HepG2 (cell line): ENCODE results near the gene PFN1. TPM values are rescaled to one million over a fixed set of nuclear protein-coding genes. Genes with fewer than 3 reads are reported as not detected.

Experiments used
- AGO2 ChIP-seq: fragments of 200-400 bp; formaldehyde crosslinking; optimal IDR thresholded peaks from 2 replicates; pipeline ENCODE3; 2017; ENCODE audit warnings: mild to moderate bottlenecking, low read depth, low read length, moderate library complexity
- ATF7 ChIP-seq, 2 experiments: fragments of 450-650 bp in 1 of 2; sonication (generic) in 1 of 2; formaldehyde crosslinking in 1 of 2; IDR thresholded peaks; 2 replicates each; pipeline versions ENCODE4 v1.4.0 to v1.6.1; 2016 to 2020; ENCODE audit warnings: antibody characterized with exemption in 1 of 2, mild to moderate bottlenecking in 1 of 2, missing genetic modification reagents in 1 of 2
- BORCS8-MEF2B ChIP-seq: sonication (generic); formaldehyde crosslinking; IDR thresholded peaks from 2 replicates; pipeline ENCODE4 v1.8.0; 2022; ENCODE audit warnings: mild to moderate bottlenecking, missing genetic modification reagents
- KDM2A ChIP-seq: sonication (generic); formaldehyde crosslinking; IDR thresholded peaks from 2 replicates; pipeline ENCODE4 v1.4.0; 2020; ENCODE audit warnings: low read depth, missing genetic modification reagents, borderline replicate concordance
- KMT2B ChIP-seq: IDR thresholded peaks from 2 replicates; pipeline ENCODE4 v1.6.1; 2016; ENCODE audit warnings: missing genetic modification reagents, missing compliant biosample characterization
- NFE2 ChIP-seq: sonication (generic); formaldehyde crosslinking; IDR thresholded peaks from 2 replicates; pipeline ENCODE4 v1.4.0; 2020; ENCODE audit warnings: missing genetic modification reagents
- RNF2 ChIP-seq: fragments of 450-650 bp; conservative IDR thresholded peaks from 2 replicates; pipeline ENCODE4 v1.6.1; 2016; ENCODE audit warnings: low read depth
- SMAD9 ChIP-seq: sonication (generic); formaldehyde crosslinking; IDR thresholded peaks from 2 replicates; pipeline ENCODE4 v1.5.1; 2020; ENCODE audit warnings: mild to moderate bottlenecking, missing genetic modification reagents
- TEAD3 ChIP-seq: optimal IDR thresholded peaks from 2 replicates; pipeline ENCODE3; 2016; ENCODE audit warnings: borderline replicate concordance
- YY1 ChIP-seq: IDR thresholded peaks from 2 replicates; pipeline ENCODE4 v1.6.1; 2011; ENCODE audit warnings: low read length, low read depth, moderate library complexity, mild to moderate bottlenecking; ENCODE audit not compliant: insufficient read depth, insufficient replicate concordance
- ZFP62 ChIP-seq: sonication (generic); formaldehyde crosslinking; IDR thresholded peaks from 2 replicates; pipeline ENCODE4 v1.4.0; 2020; ENCODE audit warnings: missing genetic modification reagents
- ZFYVE20 ChIP-seq: sonication (generic); formaldehyde crosslinking; IDR thresholded peaks from 2 replicates; pipeline ENCODE4 v1.8.0; 2023; ENCODE audit warnings: low read depth, mild to moderate bottlenecking, moderate library complexity, missing genetic modification reagents, borderline replicate concordance
- ZNF383 ChIP-seq: sonication (generic); formaldehyde crosslinking; IDR thresholded peaks from 2 replicates; pipeline ENCODE4 v1.4.0; 2020; ENCODE audit warnings: missing genetic modification reagents, mild to moderate bottlenecking, borderline replicate concordance
- ZNF616 ChIP-seq: sonication (generic); formaldehyde crosslinking; IDR thresholded peaks from 2 replicates; pipeline ENCODE4 v1.5.0; 2020; ENCODE audit warnings: low read depth, mild to moderate bottlenecking, missing genetic modification reagents
- ZNF746 ChIP-seq: sonication (generic); formaldehyde crosslinking; IDR thresholded peaks from 2 replicates; pipeline ENCODE4 v1.8.0; 2022; ENCODE audit warnings: mild to moderate bottlenecking, missing genetic modification reagents
- ZNF766 ChIP-seq: sonication (generic); formaldehyde crosslinking; IDR thresholded peaks from 2 replicates; pipeline ENCODE4 v1.5.0; 2020; ENCODE audit warnings: missing genetic modification reagents, borderline replicate concordance
- ZNF83 ChIP-seq: sonication (generic); formaldehyde crosslinking; IDR thresholded peaks from 2 replicates; pipeline ENCODE4 v1.4.0; 2020; ENCODE audit warnings: missing genetic modification reagents, mild to moderate bottlenecking, borderline replicate concordance
- ZNF839 ChIP-seq: sonication (generic); formaldehyde crosslinking; IDR thresholded peaks from 2 replicates; pipeline ENCODE4 v1.4.0; 2020; ENCODE audit warnings: missing genetic modification reagents, mild to moderate bottlenecking, borderline replicate concordance
- polyA plus RNA-seq, 8 experiments: library from polyadenylated mRNA; depleted of rRNA in 3 of 8; stranded (reverse) in 7 of 8; unstranded in 1 of 8; fragments of >200 nt; fragmentation: Illumina TruSeq in 4 of 8; extraction: Trizol in 4 of 8; gene quantifications; 2 replicates each; pipeline versions ENCODE4 v1.2.1 to v1.2.3, GENCODE V29; 2011 to 2016; ENCODE audit warnings: low read depth in 4 of 8, missing spikeins in 1 of 8, mixed read lengths in 1 of 8; ENCODE audit not compliant: insufficient read depth in 1 of 8
- total RNA-seq, 5 experiments: library from RNA; depleted of rRNA; stranded (reverse); fragments of >200 nt; fragmentation: Illumina TruSeq; extraction: Trizol; gene quantifications; 2 replicates each; pipeline ENCODE4 v1.2.3, GENCODE V29; 2016; ENCODE audit warnings: low read depth in 1 of 5
- TF ChIP-seq, protein P1 (sequence below): sonication (generic); formaldehyde crosslinking; IDR thresholded peaks from 2 replicates; pipeline ENCODE4 v1.5.0; 2020; ENCODE audit warnings: mild to moderate bottlenecking, low read depth, missing genetic modification reagents, borderline replicate concordance
- TF ChIP-seq, protein P2 (sequence below): sonication (generic); formaldehyde crosslinking; IDR thresholded peaks from 2 replicates; pipeline ENCODE4 v1.5.0; 2020; ENCODE audit warnings: missing genetic modification reagents
- TF ChIP-seq, protein P3 (sequence below): sonication (generic); formaldehyde crosslinking; IDR thresholded peaks from 2 replicates; pipeline ENCODE4 v1.4.0; 2020; ENCODE audit warnings: mild to moderate bottlenecking, missing genetic modification reagents
- TF ChIP-seq, protein P4 (sequence below): sonication (generic); formaldehyde crosslinking; IDR thresholded peaks from 2 replicates; pipeline ENCODE4 v1.5.1; 2020; ENCODE audit warnings: mild to moderate bottlenecking, missing genetic modification reagents
- TF ChIP-seq, protein P5 (sequence below): IDR thresholded peaks from 2 replicates; pipeline ENCODE4 v1.6.1; 2016; ENCODE audit warnings: mild to moderate bottlenecking, missing biosample characterization, missing genetic modification reagents

Gene PFN1
- total and polyA plus RNA-seq, 2 of the 13 experiments (the other 11 are each of a cell fraction or from before 2014, with no cell fraction given), result 494 to 613 TPM

DNA sequence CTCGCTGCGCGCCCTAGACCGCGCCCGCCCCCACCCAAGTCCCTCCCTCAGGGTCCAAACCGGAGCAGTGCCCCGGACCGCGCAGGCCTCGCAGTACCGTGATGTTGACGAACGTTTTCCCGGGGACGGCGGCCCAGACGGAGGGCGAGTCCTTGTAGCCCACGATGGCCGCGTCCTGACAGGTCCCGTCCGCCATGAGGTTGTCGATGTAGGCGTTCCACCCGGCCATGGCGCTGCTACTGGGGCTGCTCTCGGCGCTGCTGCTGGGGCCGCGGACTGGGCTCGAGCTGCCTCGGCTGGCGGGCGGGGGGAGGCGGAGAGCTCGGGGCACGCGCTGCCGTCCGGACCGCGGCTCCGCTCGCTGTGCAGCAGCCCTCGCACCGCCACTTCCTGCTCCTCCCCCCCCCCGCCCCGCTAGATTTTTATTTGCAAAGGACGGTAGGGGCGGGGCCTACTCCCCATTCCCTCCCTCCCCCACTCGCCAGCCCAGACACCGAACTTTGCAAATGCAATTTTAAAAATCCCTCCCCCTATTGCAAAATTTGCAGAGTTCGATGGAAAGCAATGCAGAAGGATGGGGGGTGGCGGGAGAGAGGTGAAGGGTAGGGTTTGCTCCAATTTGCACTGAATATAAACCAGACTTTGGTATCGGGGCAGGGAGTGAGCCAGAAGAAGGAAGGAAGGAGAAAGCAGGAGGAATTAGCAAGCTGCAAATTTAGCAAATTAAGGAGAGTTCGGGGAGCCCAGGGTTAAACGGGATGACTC lies at the start of gene PFN1 (continued):
- TF ChIP-seq NFE2 (CRISPR knock-in tag) (no peak), ZFYVE20 (no peak), KDM2A (CRISPR knock-in tag) (peak; percentile 60), ZFP62 (no peak), ZNF766 (peak; percentile 65; the same call in 1 of the 2 replicates), ZNF83 (CRISPR knock-in tag) (0 out of 2 replicates have a peak, but pooled peaks have one; percentile 82), TEAD3 (CRISPR knock-in tag) (peak; percentile 0), KMT2B (CRISPR knock-in tag) (no peak), BORCS8-MEF2B (CRISPR knock-in tag) (peak; percentile 62; the same call in 1 of the 2 replicates), RNF2 (no peak), AGO2 (peak; percentile 87), ZNF383 (CRISPR knock-in tag) (no peak), ZNF839 (CRISPR knock-in tag) (no peak), SMAD9 (CRISPR knock-in tag) (0 out of 2 replicates have a peak, but pooled peaks have one; percentile 57), ZNF616 (CRISPR knock-in tag) (peak; percentile 74), ATF7 (IDR thresholded peaks at IDR 0.05) (no peak), ATF7 (CRISPR knock-in tag; IDR thresholded peaks at IDR 0.05) (peak; percentile 76), ZNF746 (CRISPR knock-in tag) (peak; percentile 54; the same call in 1 of the 2 replicates), YY1 (peak; percentile 60)
- TF ChIP-seq, protein P1, sequence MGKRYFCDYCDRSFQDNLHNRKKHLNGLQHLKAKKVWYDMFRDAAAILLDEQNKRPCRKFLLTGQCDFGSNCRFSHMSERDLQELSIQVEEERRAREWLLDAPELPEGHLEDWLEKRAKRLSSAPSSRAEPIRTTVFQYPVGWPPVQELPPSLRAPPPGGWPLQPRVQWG (CRISPR knock-in tag), result no peak
- TF ChIP-seq, protein P2, sequence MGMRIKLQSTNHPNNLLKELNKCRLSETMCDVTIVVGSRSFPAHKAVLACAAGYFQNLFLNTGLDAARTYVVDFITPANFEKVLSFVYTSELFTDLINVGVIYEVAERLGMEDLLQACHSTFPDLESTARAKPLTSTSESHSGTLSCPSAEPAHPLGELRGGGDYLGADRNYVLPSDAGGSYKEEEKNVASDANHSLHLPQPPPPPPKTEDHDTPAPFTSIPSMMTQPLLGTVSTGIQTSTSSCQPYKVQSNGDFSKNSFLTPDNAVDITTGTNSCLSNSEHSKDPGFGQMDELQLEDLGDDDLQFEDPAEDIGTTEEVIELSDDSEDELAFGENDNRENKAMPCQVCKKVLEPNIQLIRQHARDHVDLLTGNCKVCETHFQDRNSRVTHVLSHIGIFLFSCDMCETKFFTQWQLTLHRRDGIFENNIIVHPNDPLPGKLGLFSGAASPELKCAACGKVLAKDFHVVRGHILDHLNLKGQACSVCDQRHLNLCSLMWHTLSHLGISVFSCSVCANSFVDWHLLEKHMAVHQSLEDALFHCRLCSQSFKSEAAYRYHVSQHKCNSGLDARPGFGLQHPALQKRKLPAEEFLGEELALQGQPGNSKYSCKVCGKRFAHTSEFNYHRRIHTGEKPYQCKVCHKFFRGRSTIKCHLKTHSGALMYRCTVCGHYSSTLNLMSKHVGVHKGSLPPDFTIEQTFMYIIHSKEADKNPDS, result no peak
- TF ChIP-seq, protein P3, sequence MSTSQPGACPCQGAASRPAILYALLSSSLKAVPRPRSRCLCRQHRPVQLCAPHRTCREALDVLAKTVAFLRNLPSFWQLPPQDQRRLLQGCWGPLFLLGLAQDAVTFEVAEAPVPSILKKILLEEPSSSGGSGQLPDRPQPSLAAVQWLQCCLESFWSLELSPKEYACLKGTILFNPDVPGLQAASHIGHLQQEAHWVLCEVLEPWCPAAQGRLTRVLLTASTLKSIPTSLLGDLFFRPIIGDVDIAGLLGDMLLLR (CRISPR knock-in tag), result no peak; the same call in 1 of the 2 replicates
- TF ChIP-seq, protein P4, sequence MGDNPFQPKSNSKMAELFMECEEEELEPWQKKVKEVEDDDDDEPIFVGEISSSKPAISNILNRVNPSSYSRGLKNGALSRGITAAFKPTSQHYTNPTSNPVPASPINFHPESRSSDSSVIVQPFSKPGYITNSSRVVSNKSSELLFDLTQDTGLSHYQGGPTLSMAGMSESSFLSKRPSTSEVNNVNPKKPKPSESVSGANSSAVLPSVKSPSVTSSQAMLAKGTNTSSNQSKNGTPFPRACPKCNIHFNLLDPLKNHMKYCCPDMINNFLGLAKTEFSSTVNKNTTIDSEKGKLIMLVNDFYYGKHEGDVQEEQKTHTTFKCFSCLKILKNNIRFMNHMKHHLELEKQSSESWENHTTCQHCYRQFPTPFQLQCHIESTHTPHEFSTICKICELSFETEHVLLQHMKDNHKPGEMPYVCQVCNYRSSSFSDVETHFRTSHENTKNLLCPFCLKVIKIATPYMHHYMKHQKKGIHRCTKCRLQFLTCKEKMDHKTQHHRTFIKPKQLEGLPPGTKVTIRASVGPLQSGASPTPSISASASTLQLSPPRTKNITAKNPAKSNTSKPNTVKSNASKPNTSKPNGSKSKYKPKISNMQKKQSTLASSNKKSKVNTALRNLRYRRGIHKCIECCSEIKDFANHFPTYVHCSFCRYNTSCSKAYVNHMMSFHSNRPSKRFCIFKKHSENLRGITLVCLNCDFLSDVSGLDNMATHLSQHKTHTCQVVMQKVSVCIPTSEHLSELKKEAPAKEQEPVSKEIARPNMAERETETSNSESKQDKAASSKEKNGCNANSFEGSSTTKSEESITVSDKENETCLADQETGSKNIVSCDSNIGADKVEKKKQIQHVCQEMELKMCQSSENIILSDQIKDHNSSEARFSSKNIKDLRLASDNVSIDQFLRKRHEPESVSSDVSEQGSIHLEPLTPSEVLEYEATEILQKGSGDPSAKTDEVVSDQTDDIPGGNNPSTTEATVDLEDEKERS (CRISPR knock-in tag), result no peak
- TF ChIP-seq, protein P5, sequence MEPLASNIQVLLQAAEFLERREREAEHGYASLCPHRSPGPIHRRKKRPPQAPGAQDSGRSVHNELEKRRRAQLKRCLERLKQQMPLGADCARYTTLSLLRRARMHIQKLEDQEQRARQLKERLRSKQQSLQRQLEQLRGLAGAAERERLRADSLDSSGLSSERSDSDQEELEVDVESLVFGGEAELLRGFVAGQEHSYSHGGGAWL, result peak; percentile 57; the same call in 1 of the 2 replicates
